C1 segment of cervical spinal cord (tissue), 14 donors: ENCODE results near the gene ZBTB20.

Experiments used
- DNase-seq, 14 donors: peaks; one replicate each; lab custom pipeline; 2025; lab: John Stamatoyannopoulos, UW

ZBTB20 gene

GRCh38 chr3:114336122-114336697 is 810.9 kb downstream of the ZBTB20 start:
- DNase-seq = no peak

GRCh38 chr3:114333923-114334240 is 813.2 kb downstream of the ZBTB20 start:
- DNase-seq = no peak

- peak in 3 of 14 donors; percentile 10 to 38 (median 29) for DNase-seq
These were observed 813.7 kb downstream of the ZBTB20 start for GRCh38 chr3:114333180-114333922.

DNA sequence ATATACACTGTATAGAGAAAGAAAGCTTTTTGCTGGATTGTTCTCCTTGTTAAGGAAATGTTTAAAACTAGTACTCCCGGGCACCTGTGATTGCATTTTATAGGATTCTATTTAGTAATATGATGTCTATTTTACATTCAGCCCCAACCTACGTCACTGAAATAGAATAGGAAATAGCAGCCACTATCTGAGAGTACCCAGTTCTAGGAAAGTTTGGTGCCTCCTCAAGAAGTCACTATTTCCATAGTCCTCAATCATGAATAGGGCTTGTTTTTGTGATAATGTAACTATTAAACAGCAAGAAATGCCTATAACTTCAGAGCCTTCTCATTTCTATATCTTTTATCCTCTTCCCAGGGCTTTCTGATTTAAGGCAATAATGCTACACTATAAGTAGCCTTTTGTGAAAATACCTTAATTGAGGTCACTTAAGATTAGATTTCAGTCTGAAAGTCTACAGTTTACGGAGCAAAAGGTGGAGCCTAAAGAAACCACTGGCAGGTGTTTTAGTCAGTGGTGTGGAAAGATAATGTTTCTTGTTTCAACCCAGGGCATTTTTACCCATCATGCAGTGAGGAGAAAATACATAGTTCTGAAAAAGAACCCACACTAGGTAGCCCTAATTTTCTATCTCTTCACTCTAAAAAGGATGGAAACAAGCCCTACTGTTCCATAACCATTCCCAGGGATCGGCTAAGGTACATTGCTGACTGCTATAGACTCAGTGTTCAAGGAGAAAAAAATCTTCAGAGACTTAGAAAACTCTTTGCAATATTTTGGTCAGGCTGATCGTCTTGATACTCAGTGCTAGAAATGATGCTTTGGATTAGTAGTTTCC is 814.5 kb downstream of the ZBTB20 start:
- DNase-seq = no peak

DNA sequence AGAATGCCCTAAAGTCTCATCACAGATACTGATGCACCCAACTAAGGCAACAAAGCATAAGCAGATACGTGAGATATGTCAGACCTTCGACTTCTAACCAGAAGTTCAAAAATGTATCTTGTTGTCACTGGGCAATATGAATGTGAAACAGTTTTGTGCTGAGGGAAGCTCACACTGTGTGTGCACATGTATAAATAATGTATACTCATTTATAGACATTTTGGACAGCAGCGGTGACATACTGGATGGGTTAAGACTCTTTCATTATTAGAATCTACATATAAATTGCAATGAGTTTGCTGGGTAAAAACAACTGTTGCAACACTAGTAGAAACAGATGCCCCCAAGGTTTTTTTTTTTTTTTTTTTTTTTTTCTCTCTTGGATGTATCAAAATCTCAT is 815.4 kb downstream of the ZBTB20 start:
- DNase-seq = no peak

DNA sequence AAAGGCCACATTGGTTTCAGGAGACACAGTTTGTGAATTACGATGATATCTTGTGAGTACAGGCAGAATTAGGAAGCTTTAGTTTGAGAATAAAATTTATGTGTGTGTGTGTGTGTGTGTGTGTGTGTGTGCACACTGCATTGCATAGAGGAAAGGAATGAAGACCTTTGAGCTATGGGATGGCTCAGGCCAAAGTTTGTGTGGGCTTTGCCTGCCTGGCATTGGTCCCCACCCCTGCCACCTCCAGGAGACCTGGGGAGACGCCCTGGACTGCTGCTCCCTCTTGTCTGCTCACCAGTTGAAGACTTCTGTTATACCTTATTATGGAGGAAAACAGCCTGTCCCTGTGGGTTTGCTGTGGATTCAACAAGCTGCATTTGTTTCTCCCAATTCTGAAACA is 816.1 kb downstream of the ZBTB20 start:
- DNase-seq = no peak

DNA sequence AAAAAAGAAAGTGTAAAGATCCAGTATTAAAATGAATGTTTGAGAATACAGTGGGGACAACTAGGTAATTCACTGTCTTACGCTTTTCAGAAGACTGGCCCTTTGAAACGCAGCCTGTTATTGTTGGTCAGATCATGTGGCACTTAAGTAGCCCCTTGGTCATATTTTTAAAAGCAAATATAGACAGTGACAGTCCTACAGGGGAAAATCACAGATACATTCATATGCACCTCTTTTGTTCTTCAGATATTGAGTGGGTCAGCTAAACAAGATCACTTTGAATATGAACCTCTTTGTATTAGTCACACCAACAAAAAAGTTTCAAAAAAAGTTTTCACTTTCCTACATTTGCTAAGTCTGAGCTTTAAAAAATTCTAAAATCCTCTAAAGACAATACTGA is 817.3 kb downstream of the ZBTB20 start:
- no peak for DNase-seq

DNA sequence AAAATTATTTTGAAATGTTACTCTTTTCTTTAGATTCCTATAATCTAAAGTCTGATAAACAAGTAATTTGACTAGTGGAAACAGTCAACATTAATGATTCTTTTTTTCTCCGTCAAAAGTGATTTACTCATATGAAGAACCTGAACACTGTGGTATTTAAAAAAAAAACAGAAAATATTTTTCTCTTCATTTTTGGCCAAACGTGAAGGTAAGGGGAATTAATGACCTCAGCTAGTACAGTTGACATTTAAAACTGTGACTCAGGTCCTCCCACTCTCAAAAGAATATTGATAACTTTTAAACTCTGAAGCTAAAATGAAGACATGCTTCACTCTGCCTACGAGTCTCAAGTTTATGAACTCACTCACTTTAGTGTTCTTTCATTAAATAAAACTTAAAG is 818.7 kb downstream of the ZBTB20 start:
- no peak for DNase-seq

DNA sequence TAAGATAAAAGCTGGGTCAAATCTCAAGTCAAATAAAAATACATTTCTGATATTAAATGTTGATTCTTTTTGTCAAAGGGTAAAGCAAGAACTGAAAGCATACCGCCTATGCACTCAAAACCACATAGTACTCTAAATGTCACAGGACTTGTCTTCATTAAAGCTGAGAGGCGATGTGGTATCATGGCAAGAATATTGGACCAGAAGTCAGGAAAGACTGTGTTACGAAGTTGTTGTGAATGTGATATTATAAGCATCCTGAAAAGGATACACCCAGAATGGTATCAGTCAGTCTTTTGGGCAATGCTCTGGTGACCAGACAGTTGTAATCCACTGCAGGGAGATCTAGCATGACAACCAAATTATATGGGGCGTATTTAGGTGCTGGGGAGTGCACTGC is 819.4 kb downstream of the ZBTB20 start:
- DNase-seq = no peak

DNA sequence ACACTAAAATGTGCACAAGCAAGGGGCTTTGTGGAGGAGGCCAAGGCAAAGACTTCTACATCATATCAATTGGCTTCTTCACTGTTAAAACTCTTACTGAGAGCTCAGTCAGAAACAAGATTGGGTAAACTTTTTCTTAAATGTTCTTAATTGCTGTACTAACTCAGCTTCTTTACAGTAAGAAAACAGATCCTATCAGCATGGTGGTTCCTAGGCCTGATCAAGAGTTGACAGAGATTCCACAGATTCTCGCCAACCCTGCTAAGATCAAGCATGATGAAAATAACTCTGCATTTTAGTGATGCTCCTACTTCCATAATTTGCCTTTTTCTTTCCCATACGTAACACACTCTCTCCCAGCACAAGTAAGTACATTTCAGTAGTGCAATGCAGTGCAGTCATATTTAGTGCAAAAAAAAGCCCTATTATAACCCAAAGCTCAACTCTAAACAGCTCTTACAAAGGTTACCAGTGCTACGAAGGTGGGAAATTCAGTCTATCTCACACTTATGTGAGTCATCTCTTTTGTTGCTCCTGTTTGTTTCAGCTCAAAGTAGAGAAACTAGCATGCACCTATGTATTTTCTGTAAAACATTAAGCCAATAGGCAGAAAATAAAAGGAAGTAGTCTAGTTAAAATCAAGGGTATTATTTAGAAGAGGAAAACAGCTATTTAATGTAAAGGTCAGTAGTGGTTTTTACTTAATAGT is 823.4 kb downstream of the ZBTB20 start:
- DNase-seq = no peak

DNA sequence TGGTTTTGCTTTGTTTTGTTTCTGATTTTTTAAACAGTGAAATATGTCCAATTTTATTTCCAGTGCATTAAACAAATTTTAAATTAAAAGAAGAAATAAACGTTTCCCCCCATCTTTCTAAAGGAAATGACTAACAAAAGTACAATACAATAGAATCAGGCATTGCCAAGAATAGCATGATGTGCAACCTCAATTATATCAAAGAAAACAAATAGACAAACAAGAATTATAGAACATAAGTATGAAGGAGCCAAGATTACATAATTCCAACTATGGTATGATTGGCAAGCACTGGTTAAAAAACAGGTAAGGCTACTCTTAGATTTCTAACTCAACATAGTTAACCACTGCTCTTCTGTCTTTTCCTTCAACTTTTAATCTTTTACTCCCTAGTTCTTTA is 826.8 kb downstream of the ZBTB20 start:
- no peak for DNase-seq

GRCh38 chr3:114319453-114319852 is 827.6 kb downstream of the ZBTB20 start:
- no peak for DNase-seq

DNA sequence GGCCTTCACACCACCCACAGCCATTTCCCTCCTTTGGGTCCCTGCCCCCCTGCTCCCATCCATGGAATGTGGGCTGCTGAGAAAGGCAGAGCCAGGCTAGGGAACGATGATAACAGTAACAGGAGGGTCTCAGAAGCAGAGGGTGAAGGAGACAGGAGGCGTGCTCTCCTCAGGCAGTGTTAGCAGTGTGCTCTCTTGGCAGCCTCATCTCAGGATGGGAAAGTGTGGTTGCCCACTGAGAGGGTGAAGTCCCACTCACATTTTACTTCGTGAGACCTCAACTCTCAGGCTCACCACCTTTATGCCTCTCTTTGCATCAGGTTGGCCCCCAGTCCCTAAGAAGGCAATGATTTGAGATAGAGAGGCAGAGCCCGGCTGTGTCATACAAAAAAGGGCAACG is 828.8 kb downstream of the ZBTB20 start:
- DNase-seq = no peak

- DNase-seq = no peak
These were observed 832.8 kb downstream of the ZBTB20 start for GRCh38 chr3:114314282-114314681.

DNA sequence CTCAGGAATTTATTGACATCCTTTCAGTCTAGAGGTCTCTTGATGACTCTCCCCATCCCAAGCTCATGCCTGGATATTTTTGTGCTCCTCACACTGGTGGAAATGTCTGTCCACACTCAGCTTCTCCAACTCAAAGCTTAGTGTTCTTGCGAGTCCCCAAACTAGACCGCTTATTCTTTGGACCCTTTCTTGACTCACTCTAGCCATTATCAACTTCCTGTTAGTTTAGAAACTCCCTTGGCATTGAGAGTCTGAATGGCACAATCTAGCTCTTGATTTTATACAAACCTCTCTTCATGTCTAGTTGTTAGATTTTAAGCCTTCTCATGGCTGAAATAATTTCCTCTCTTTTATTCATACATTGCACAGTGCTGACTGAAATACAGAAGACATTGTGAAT is 833.7 kb downstream of the ZBTB20 start:
- DNase-seq = no peak

DNA sequence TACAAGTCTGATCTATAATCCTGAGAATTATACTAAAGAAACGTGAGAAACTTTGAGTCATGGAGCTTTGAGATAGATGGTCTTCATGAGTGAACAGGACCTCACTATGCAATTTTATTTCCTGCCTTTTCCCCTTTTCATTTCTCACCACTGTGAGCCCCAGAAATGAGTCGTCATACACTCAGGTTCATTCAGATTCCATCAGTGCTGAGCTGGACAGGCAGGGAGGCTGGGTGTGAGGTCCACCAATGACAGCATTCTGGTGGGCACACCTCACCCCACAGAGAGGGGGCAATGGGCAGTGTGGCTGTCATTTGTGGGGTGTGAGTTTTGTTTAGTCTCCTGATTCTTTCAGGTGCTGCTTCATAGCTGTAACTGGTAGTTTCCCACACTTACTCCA is 836.4 kb downstream of the ZBTB20 start:
- DNase-seq = no peak

DNA sequence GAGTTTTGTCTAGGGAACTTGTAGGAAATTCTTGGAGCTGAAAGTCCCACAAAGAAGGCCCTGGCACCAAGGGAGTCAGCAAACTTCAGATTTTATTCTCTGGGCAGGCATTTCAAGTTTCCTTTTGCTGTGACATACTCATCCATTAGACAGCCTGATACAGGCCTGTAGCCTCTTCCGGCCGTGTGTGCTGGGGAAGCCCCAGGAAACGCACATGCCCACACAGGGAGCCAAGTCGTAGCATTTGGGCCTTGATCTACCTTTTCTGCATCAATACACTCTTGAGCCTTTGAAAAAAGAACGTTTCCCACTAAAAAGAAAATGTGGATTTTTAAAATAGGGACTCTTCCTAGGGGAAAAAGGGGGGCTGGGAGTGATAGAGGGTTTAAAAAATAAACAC is 838.3 kb downstream of the ZBTB20 start:
- DNase-seq = no peak

DNA sequence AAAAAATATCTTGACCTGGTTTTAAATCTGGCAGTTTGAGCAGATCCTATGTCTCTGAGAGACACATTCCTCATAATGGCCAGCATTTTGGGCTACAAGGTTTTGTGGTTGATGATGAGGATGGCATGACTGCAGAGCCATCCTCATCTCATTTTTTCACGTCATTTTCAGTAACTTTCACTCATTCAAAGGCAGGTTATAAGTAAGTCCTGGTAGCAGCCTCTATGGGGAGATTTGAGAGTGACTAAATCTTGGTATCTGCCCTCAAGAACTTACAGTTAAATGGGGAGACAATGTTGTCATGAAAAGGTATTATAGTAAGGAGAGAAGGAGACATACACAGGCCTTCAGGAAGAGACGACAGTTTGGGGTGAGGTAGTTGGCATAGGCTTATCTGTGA is 838.7 kb downstream of the ZBTB20 start:
- DNase-seq = no peak

DNA sequence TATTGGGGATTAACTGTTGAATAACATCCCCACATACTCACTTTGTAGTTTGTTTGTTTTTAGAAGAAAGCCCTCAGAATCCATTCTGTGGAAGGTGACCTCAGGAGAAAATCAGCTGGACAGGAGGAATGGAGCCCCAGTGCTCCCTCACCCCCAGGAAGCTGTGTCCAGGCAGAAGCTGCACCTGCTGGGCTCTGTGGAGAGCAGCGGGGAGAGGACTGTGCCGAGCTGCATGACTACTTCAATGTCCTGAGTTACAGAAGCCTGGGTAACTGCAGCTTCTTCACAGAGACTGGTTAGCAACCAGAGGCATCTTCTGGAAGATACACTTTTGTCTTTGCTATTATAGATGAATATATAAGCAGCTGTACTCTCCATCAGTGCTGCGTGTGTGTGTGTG is 839.3 kb downstream of the ZBTB20 start:
- DNase-seq = no peak

- no peak for DNase-seq
These were observed 839.8 kb downstream of the ZBTB20 start for GRCh38 chr3:114307222-114307830.

GRCh38 chr3:114299941-114300624 is 847.0 kb downstream of the ZBTB20 start:
- DNase-seq = no peak
